Neural cell (in vitro differentiated cells): ENCODE measurements around the gene PGR. TPM values are rescaled to one million over a fixed set of nuclear protein-coding genes. Genes with fewer than 3 reads are reported as not detected.
A peak's percentile ranks its signal among the peaks of the same experiment; 100 is the strongest.

Experiments used
- H2AFZ ChIP-seq: fragments of 200-600, 300-800 bp; sonication (generic), shearing (Covaris generic); 2 replicates; pipeline ENCODE4 v1.6.0; 2014; ENCODE audit warnings: low read depth, mild to moderate bottlenecking, antibody characterized with exemption, low read length, moderate library complexity
- H3F3A ChIP-seq: fragments of 200-600 bp; shearing (Covaris generic); 2 replicates; pipeline ENCODE4 v1.6.1; 2016; ENCODE audit warnings: mild to moderate bottlenecking, moderate library complexity, mixed read lengths, antibody characterized with exemption, low read length; ENCODE audit not compliant: insufficient read depth, poor library complexity, severe bottlenecking
- H3K27ac ChIP-seq: fragments of 200-600, 300-800 bp; sonication (generic), shearing (Covaris generic); 2 replicates; pipeline ENCODE4 v1.5.1; 2014; ENCODE audit warnings: mild to moderate bottlenecking, low read length, moderate library complexity
- H3K27me3 ChIP-seq: fragments of 300-800, 200-600 bp; sonication (generic), shearing (Covaris generic); 2 replicates; pipeline ENCODE4 v1.6.0; 2014; ENCODE audit warnings: mild to moderate bottlenecking, low read depth, low read length, moderate library complexity; ENCODE audit not compliant: insufficient read depth
- H3K36me3 ChIP-seq: fragments of 300-800, 200-600 bp; sonication (generic), shearing (Covaris generic); 2 replicates; pipeline ENCODE4 v1.5.1; 2014; ENCODE audit warnings: mild to moderate bottlenecking, antibody characterized with exemption, low read length, moderate library complexity; ENCODE audit not compliant: insufficient read depth
- H3K4me2 ChIP-seq: fragments of 300-800, 200-600 bp; sonication (generic), shearing (Covaris generic); 2 replicates; pipeline ENCODE4 v1.6.0; 2014; ENCODE audit warnings: mild to moderate bottlenecking, low read length
- H3K4me3 ChIP-seq: fragments of 300-800, 200-600 bp; sonication (generic), shearing (Covaris generic); 2 replicates; pipeline ENCODE4 v1.5.1; 2014; ENCODE audit warnings: mild to moderate bottlenecking, low read length, moderate library complexity
- H3K79me2 ChIP-seq: fragments of 200-600 bp; shearing (Covaris generic); replicated peaks from 2 replicates; pipeline ENCODE4 v1.6.0; 2014; ENCODE audit warnings: mild to moderate bottlenecking, low read length, moderate library complexity; ENCODE audit not compliant: insufficient read depth
- H3K9ac ChIP-seq: fragments of 300-800, 200-600 bp; sonication (generic), shearing (Covaris generic); 2 replicates; pipeline ENCODE4 v1.6.1; 2016; ENCODE audit warnings: mild to moderate bottlenecking, low read length, mixed read lengths
- H3K9me2 ChIP-seq: fragments of 200-600 bp; shearing (Covaris generic); 2 replicates; pipeline ENCODE4 v1.6.1; 2016; ENCODE audit warnings: mild to moderate bottlenecking, low read length, mixed read lengths; ENCODE audit not compliant: insufficient read depth
- H3K9me3 ChIP-seq: fragments of 200-600, 300-800 bp; sonication (generic), shearing (Covaris generic); 2 replicates; pipeline ENCODE4 v1.6.1; 2016; ENCODE audit warnings: mild to moderate bottlenecking, mixed run types, low read length, moderate library complexity, mixed read lengths
- H4K20me1 ChIP-seq: fragments of 200-600 bp; shearing (Covaris generic); 2 replicates; pipeline ENCODE4 v1.6.1; 2016; ENCODE audit warnings: mild to moderate bottlenecking, mixed run types; ENCODE audit not compliant: insufficient read depth
- EP300 ChIP-seq: fragments of 450-650 bp; conservative IDR thresholded peaks from 2 replicates; pipeline ENCODE4 v1.6.1; 2014; ENCODE audit warnings: antibody characterized with exemption, mild to moderate bottlenecking, moderate library complexity; ENCODE audit not compliant: poor library complexity, severe bottlenecking
- EZH2 ChIP-seq: fragments of 200-600, 300-800 bp; shearing (Covaris generic), sonication (generic); IDR thresholded peaks from 2 replicates; pipeline ENCODE4 v1.6.1; 2014; ENCODE audit warnings: antibody characterized with exemption, low read length, borderline replicate concordance, mild to moderate bottlenecking; ENCODE audit not compliant: insufficient read depth, poor library complexity, severe bottlenecking
- MXI1 ChIP-seq: fragments of 450-650 bp; conservative IDR thresholded peaks from 2 replicates; pipeline ENCODE4 v1.6.1; 2014; ENCODE audit warnings: antibody characterized with exemption, mild to moderate bottlenecking; ENCODE audit not compliant: poor library complexity, severe bottlenecking
- POLR2AphosphoS5 ChIP-seq: IDR thresholded peaks from 2 replicates; pipeline ENCODE4 v1.6.1; 2012
- RAD21 ChIP-seq: fragments of 450-650 bp; conservative IDR thresholded peaks from 2 replicates; pipeline ENCODE4 v1.6.1; 2014; ENCODE audit warnings: antibody characterized with exemption, mild to moderate bottlenecking, moderate library complexity
- SMC3 ChIP-seq: fragments of 450-650 bp; conservative IDR thresholded peaks from 2 replicates; pipeline ENCODE4 v1.6.1; 2014; ENCODE audit warnings: antibody characterized with exemption, mild to moderate bottlenecking, moderate library complexity; ENCODE audit not compliant: poor library complexity
- TAF1 ChIP-seq: IDR thresholded peaks from 2 replicates; pipeline ENCODE4 v1.6.1; 2012; ENCODE audit warnings: low read depth
- polyA plus RNA-seq: library from polyadenylated mRNA; depleted of rRNA; stranded (reverse); fragments of >200 nt; gene quantifications from 2 replicates; pipeline ENCODE4 v1.2.3, GENCODE V29; 2014
- TF ChIP-seq, protein P1 (sequence below): IDR thresholded peaks from 2 replicates; pipeline ENCODE4 v1.6.1; 2012; ENCODE audit warnings: borderline replicate concordance
- TF ChIP-seq, protein P2 (sequence below): fragments of 450-650 bp; IDR thresholded peaks from 2 replicates; pipeline ENCODE4 v1.5.1; 2014; ENCODE audit warnings: antibody characterized with exemption, mild to moderate bottlenecking, moderate library complexity; ENCODE audit not compliant: poor library complexity, severe bottlenecking

PGR gene
- polyA plus RNA-seq, 1 donor from 2014 or later = not detected

DNA sequence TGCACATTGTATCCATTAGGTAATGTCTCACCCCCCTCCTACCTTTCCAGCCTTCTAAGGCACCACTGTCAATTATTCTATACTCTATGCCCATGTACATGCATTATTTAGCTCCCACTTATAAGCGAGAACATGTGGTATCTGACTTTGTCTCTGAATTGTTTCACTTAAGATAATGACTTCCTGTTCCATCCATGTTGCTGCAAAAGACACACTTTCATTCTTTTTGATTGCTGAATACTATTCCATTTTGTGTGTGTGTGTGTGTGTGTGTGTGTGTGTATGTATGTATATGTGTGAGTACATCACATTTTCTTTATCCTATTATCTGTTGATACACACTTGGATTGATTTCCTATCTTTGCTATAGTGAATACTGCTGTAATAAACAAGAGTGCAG is 84.2 kb downstream of the PGR start:
- Histone ChIP-seq H4K20me1 (no peaks in the 10 kb centered on the region), H3K36me3 (no peaks in the 10 kb centered on the region), H3K4me2 (no peak overlapping the region), H2AFZ (no peak overlapping the region), H3K9ac (no peak overlapping the region), H3K9me2 (no peaks in the 10 kb centered on the region), H3K27ac (no peak overlapping the region), H3K79me2 (no peaks in the 10 kb centered on the region), H3K4me3 (no peak overlapping the region), H3K9me3 (no peaks in the 10 kb centered on the region), H3F3A (no peaks in the 10 kb centered on the region), H3K27me3 (no peaks in the 10 kb centered on the region)
- TF ChIP-seq TAF1 = no peak
- no peak for TF ChIP-seq SMC3
- TF ChIP-seq MXI1 = no peak
- TF ChIP-seq EZH2 = no peak

DNA sequence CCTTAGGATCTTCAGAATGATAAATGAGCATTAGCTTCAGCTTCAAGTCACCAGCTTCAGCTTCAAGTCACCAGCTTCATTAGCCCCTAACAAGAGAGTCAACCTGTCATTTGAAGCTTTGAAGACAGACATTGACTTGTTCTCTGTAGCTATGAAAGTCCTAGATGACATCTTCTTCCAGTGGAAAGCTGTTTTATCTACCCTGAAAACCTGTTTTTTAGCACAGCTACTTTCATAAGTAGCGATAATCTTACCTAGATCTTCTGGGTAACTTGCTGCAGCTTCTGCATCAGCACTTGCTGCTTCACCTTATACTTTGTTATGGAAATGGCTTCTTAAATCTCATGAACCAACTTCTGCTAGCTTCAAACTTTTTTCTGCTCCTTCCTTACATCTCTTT is 85.7 kb downstream of the PGR start:
- Histone ChIP-seq H3K9me2 (no peaks in the 10 kb centered on the region), H3K79me2 (no peaks in the 10 kb centered on the region), H3K4me2 (no peak overlapping the region), H3K36me3 (no peaks in the 10 kb centered on the region), H2AFZ (no peak overlapping the region), H3K9ac (no peak overlapping the region), H3K4me3 (no peak overlapping the region), H4K20me1 (no peaks in the 10 kb centered on the region), H3K27me3 (no peaks in the 10 kb centered on the region), H3K27ac (no peak overlapping the region), H3F3A (no peaks in the 10 kb centered on the region), H3K9me3 (no peaks in the 10 kb centered on the region)
- TF ChIP-seq SMC3 (no peak), POLR2AphosphoS5 (no peak), MXI1 (no peak), EZH2 (no peak), TAF1 (no peak)

DNA sequence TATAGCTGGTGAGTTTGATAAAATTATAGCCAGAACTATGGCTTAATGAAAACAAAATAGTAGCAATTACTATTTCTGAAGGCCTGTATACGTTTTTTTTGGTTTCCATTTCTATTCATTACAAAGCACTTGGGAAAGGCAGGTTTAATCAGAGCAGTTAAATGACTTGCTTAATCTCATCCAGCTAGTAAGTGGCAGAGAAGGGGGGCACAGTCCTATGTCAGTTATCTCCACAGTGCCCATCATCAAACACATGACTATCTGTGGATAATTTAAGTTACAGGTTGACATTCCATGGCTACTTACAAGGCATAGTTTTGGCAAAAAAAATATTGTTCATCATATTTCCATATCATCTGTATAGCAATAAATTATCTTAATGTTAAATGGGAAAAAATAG is 93.7 kb downstream of the PGR start:
- no peaks in the 10 kb centered on the region for H3K27me3 ChIP-seq
- no peaks in the 10 kb centered on the region for H3K9me2 ChIP-seq
- no peak overlapping the region for H3K9ac ChIP-seq
- H3K36me3 ChIP-seq = no peaks in the 10 kb centered on the region
- H2AFZ ChIP-seq = no peak overlapping the region
- peak overlapping the region; percentile 8 for H3K27ac ChIP-seq
- H3K79me2 ChIP-seq = no peaks in the 10 kb centered on the region
- no peaks in the 10 kb centered on the region for H4K20me1 ChIP-seq
- H3F3A ChIP-seq = no peaks in the 10 kb centered on the region
- H3K9me3 ChIP-seq = no peaks in the 10 kb centered on the region
- H3K4me3 ChIP-seq = no peak overlapping the region
- TF ChIP-seq MXI1 (no peak), TAF1 (no peak), RAD21 (no peak), EP300 (no peak), SMC3 (no peak), POLR2AphosphoS5 (no peak), EZH2 (no peak)
- TF ChIP-seq, protein P1, sequence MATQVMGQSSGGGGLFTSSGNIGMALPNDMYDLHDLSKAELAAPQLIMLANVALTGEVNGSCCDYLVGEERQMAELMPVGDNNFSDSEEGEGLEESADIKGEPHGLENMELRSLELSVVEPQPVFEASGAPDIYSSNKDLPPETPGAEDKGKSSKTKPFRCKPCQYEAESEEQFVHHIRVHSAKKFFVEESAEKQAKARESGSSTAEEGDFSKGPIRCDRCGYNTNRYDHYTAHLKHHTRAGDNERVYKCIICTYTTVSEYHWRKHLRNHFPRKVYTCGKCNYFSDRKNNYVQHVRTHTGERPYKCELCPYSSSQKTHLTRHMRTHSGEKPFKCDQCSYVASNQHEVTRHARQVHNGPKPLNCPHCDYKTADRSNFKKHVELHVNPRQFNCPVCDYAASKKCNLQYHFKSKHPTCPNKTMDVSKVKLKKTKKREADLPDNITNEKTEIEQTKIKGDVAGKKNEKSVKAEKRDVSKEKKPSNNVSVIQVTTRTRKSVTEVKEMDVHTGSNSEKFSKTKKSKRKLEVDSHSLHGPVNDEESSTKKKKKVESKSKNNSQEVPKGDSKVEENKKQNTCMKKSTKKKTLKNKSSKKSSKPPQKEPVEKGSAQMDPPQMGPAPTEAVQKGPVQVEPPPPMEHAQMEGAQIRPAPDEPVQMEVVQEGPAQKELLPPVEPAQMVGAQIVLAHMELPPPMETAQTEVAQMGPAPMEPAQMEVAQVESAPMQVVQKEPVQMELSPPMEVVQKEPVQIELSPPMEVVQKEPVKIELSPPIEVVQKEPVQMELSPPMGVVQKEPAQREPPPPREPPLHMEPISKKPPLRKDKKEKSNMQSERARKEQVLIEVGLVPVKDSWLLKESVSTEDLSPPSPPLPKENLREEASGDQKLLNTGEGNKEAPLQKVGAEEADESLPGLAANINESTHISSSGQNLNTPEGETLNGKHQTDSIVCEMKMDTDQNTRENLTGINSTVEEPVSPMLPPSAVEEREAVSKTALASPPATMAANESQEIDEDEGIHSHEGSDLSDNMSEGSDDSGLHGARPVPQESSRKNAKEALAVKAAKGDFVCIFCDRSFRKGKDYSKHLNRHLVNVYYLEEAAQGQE = no peak
- TF ChIP-seq, protein P2, sequence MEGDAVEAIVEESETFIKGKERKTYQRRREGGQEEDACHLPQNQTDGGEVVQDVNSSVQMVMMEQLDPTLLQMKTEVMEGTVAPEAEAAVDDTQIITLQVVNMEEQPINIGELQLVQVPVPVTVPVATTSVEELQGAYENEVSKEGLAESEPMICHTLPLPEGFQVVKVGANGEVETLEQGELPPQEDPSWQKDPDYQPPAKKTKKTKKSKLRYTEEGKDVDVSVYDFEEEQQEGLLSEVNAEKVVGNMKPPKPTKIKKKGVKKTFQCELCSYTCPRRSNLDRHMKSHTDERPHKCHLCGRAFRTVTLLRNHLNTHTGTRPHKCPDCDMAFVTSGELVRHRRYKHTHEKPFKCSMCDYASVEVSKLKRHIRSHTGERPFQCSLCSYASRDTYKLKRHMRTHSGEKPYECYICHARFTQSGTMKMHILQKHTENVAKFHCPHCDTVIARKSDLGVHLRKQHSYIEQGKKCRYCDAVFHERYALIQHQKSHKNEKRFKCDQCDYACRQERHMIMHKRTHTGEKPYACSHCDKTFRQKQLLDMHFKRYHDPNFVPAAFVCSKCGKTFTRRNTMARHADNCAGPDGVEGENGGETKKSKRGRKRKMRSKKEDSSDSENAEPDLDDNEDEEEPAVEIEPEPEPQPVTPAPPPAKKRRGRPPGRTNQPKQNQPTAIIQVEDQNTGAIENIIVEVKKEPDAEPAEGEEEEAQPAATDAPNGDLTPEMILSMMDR = no peak
- H3K4me2 ChIP-seq = peak overlapping the region; percentile 12
